Measurements from ENCODE around the gene HSFX3. TPM values are rescaled to one million over a fixed set of nuclear protein-coding genes. Genes with fewer than 3 reads are reported as not detected.

The HSFX3 gene, protein sequence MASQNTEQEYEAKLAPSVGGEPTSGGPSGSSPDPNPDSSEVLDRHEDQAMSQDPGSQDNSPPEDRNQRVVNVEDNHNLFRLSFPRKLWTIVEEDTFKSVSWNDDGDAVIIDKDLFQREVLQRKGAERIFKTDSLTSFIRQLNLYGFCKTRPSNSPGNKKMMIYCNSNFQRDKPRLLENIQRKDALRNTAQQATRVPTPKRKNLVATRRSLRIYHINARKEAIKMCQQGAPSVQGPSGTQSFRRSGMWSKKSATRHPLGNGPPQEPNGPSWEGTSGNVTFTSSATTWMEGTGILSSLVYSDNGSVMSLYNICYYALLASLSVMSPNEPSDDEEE
- total RNA-seq, result not detected

DNA sequence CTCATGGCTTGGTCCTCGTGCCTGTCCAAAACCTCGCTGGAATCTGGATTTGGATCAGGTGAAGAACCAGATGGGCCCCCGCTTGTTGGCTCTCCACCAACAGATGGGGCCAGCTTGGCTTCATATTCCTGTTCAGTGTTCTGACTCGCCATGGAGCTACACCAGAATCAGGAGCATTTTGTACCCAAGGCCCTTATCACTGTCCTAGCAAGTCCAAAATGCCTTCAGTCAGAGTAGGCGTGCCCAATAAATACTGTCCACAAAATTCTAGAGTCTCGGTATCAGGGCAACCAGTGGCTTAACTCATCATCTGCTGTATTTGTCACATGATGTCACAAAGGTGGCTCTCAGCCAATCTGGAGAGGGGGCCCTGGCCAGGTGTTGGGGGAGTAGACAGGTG, at the start of gene HSFX3:
HSFX3 (minus strand) TSS at position 224 of the 400 bp plus-strand sequence; CDS start at position 152, 72 bp downstream.

DNA sequence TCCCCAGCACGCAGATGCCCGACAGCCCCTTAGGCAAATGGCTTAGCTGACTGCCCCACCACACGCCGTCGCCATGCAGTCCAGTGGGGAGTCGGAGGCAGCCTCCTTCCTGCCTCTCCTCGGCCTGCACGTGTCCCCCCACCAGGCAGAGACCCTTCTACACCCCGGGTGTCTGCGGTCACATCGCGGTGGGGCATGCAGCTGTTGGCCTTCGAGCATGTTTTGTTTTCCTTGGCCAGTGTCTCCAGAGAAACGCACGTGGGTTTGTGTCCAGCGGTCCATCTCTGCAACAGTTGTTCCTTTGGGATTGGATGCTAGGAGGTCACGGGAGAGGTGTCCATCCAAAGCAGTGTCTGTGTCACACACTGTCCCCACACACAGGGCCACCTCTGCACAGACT, 45.5 kb upstream of the HSFX3 start, which contains the start of gene HSFX2:
HSFX2 (minus strand) TSS at position 101 of the 400 bp plus-strand sequence. CDS start 614 bp downstream, outside the sequence.

DNA sequence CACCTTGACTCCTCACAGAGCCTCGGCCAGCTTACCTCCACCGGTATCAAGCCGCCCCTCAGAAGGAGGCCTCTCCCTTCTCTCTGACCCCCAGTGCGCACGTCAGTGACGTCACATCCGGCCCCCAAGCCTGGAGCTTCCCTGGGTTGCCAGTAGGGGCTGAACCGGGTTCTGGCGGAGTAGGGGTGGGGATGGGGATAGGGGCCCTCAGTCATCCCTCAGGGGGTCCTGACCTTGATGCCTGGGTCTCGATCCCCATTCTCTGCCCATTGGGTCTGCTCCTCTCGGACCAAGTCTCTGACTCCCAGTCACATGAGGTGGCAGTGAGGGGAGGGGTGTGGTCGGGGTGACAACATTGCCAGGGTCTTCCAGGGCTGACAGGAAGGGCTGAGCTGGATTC, 37.6 kb upstream of the HSFX3 start, which contains the start of gene MAGEA9B:
MAGEA9B (minus strand) TSS at position 101 of the 400 bp plus-strand sequence. CDS start 4,280 bp downstream, outside the sequence.

DNA sequence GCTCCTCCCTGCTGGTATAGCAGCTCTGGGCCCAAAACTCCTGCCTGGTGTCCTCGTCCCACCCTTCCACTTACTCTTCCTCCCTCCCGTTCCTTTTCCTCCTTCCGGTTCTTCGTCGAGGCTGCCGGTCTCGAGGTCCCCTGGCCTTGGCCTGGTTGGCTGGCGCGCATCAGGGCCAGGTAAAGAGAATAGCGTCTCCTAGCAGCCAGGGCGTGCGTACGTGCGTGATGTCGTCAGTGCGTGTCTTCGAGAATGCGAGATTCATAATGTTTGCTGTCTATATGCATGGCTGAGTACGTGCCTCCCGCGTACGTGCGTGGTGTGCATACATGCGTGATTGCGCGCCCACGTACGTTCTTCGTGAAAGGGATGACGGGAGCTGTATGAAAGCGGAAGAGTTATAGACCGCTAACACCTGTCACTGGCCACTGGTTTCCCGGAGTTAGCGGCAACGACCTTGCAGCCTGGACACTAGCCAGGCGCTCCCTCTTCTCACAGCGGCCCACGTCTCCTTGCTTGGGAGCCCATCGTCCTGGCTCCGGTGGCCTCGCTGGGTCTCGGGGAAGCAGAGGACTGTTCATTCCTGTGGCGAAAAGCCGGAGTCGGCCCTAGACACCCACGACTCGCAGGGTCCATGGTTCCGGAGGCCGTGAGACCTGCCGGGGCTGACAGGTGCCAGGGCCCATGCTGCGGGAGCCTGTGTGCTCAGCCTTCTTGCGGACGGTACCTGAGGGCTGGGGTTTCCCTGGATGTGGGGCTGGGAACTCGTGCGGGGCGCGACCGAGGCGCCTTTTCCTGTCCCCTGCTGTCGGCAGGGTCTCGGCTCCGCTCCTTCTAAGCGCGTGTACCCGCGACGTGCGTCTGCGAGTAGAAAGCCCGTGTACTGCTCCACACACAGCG, 8.9 kb downstream of the HSFX3 start, which contains the start of gene EOLA1:
EOLA1 (plus strand) TSS at position 392 of the 900 bp plus-strand sequence. CDS start 4,619 bp downstream, outside the sequence.

DNA sequence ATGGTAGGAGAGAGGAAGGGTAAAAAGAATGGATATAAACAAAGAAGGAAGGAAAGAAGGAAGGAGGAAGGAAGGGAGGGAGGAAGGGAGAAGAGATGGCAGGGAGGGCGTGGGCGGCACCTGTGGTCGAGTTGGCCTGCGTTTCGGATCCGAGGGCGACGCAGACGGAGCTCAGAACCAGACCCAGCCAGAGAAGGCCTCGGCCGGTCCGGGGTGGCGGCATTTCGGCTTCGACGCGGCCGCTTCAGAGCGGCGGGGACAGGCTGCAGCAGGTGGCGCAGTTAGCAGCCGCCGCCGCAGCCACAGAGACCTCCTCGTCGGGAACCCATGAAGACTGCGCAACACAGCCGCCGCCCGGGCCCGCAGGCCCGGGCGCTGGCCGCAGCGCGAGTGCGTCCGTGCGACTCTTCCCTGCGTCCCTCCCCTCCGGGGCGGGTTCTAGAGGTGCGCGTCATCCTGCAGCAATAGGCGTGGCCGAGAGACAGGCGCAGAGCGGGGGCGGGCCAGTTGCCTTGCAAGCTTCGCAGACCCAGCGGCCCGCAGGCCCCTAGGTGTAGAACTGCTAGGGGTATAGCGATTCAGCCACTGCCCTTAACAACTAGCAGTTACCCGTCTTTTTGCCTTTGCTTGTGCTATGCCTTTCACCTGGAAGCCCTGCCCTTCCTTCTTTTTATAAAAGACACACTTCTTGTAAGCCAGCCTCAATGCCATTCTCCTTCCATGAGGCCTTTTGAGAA, 44.6 kb downstream of the HSFX3 start, which contains the start of gene IDS:
IDS (minus strand) TSS at position 392 of the 737 bp plus-strand sequence; CDS start at position 223, 169 bp downstream.

Other genes with a start within 250 kb of the HSFX3 start
- gene IDS, start 44.6 kb downstream of the HSFX3 start, total RNA-seq, result 40.8 TPM
- 14.9 TPM for gene EOLA1, start 8.9 kb downstream of the HSFX3 start, total RNA-seq
- gene MAGEA9B, start 37.5 kb upstream of the HSFX3 start, total RNA-seq, result not detected
- 1.2 TPM for gene HSFX2, start 45.4 kb upstream of the HSFX3 start, total RNA-seq
- gene TMEM185A, start 81.9 kb upstream of the HSFX3 start, total RNA-seq, result 35.7 TPM
- gene MAGEA11, start 162.1 kb upstream of the HSFX3 start, total RNA-seq, result not detected
- 1.7 TPM for gene HSFX1, start 224.1 kb upstream of the HSFX3 start, total RNA-seq
- gene MAGEA9, start 232.0 kb upstream of the HSFX3 start, total RNA-seq, result not detected